Nephron (organoid): Measurements from ENCODE around the gene LTBR.

ENCODE experiments used
- H3K27ac Mint-ChIP-seq, 3 experiments: 2 replicates each; pipeline ENCODE4 v1.8.0; 2020; ENCODE audit warnings: mixed read lengths in 3 of 3, mild to moderate bottlenecking in 2 of 3, moderate library complexity in 1 of 3
- H3K27me3 Mint-ChIP-seq: 2 replicates; pipeline ENCODE4 v1.8.0; 2021; ENCODE audit warnings: low read depth, mild to moderate bottlenecking, moderate library complexity, mixed read lengths
- H3K36me3 Mint-ChIP-seq: 2 replicates; pipeline ENCODE4 v1.8.0; 2020; ENCODE audit warnings: low read depth, mixed read lengths
- H3K4me1 Mint-ChIP-seq: 2 replicates; pipeline ENCODE4 v1.8.0; 2020; ENCODE audit warnings: mixed read lengths
- H3K4me3 Mint-ChIP-seq, 3 experiments: 2 replicates each; pipeline ENCODE4 v1.8.0; 2020; ENCODE audit warnings: mild to moderate bottlenecking in 3 of 3, mixed read lengths in 3 of 3, moderate library complexity in 2 of 3
- H3K9me3 Mint-ChIP-seq: 2 replicates; pipeline ENCODE4 v1.8.0; 2020; ENCODE audit warnings: mixed read lengths
- TF ChIP-seq, protein P1 (sequence below), 3 experiments: fragments of 200-600 bp; sonication (generic); IDR thresholded peaks; one replicate each; pipeline ENCODE4 v1.5.0; 2021; ENCODE audit warnings: antibody characterized with exemption in 3 of 3; ENCODE audit not compliant: unreplicated experiment in 3 of 3

Gene LTBR

DNA sequence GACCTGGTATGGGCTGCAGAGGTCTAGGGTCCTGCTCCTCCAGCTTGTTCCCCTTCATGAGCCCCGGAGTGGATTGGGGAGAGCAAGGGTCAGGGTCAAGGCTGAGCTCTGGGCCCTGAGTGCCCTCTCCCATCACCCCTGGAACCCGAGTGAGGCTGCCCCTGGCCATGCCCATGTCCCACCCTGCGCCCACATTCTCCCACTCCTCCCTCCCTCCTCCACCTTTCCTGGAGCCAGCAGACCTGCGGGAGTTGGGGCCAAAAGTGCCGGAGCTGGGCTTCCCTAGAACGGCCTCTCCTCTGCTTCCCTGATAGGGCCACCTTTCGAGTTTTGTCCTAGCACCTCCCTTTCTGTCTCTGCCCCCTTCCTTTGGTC is 9.2 kb upstream of the LTBR start:
- Mint-ChIP-seq H3K27ac (peak overlapping the region; percentile 77 to 97 (median 90)), H3K36me3 (no peaks in the 10 kb centered on the region), H3K4me3 (peak overlapping the region; percentile 5 to 80 (median 27)), H3K4me1 (peaks cover 59% of the 10 kb centered on the region), H3K9me3 (no peaks in the 10 kb centered on the region), H3K27me3 (peaks cover 12% of the 10 kb centered on the region)
- TF ChIP-seq, protein P1, sequence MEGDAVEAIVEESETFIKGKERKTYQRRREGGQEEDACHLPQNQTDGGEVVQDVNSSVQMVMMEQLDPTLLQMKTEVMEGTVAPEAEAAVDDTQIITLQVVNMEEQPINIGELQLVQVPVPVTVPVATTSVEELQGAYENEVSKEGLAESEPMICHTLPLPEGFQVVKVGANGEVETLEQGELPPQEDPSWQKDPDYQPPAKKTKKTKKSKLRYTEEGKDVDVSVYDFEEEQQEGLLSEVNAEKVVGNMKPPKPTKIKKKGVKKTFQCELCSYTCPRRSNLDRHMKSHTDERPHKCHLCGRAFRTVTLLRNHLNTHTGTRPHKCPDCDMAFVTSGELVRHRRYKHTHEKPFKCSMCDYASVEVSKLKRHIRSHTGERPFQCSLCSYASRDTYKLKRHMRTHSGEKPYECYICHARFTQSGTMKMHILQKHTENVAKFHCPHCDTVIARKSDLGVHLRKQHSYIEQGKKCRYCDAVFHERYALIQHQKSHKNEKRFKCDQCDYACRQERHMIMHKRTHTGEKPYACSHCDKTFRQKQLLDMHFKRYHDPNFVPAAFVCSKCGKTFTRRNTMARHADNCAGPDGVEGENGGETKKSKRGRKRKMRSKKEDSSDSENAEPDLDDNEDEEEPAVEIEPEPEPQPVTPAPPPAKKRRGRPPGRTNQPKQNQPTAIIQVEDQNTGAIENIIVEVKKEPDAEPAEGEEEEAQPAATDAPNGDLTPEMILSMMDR (IDR thresholded peaks at IDR 0.05; ENCODE audit: unreplicated experiment in 3 of 3), result no peak

DNA sequence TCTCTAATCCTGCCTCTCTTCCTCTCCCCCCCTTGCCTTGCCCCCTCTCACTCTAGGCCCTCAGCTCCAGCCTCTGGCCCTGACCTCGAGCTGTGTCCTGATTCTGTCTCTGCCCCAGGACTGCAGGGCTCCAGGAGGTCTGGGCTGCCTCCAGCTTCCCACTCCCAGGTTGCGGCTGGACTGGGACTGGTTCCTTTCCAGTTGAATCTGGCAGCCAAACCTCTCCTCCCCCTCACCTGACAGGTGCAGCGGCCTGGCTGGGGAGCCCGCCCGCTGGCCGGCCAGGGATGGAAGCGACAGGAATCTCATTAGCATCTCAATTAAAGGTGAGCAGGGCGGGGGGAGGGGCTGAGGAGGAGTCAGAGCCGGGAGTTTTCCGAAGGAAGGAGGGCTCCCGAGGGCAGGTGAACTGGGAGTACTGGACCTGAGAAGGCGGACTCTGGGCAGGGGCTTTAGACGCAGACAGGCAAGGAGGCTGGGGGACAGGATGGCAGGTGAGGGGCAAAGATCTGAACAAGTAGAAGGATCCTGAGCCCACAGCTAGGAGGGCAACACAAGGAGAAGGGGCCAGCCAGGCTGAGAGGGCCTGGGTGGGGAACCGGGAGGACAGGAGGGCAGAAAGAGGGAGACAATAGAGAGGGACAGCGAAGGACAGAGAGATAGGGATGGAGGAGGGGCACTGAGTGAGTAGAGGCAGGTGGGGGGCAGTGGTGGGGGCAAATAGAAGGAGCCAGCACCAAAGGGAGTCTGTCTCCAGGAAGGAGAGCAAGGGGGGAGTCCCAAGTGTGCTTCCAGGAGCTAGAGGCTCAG is 8.5 kb upstream of the LTBR start, which contains the start of gene SCNN1A:
SCNN1A (minus strand) TSS at position 295 of the 810 bp plus-strand sequence. CDS start 780 bp downstream, outside the sequence.
- TF ChIP-seq, protein P1 (IDR thresholded peaks at IDR 0.05; ENCODE audit: unreplicated experiment in 3 of 3), result no peak
- no peaks in the 10 kb centered on the region for H3K9me3 Mint-ChIP-seq
- no peaks in the 10 kb centered on the region for H3K36me3 Mint-ChIP-seq
- peak within 1 kb of the TSS; percentile 86 to 97 (median 90) for H3K27ac Mint-ChIP-seq
- peaks cover 59% of the 10 kb centered on the region for H3K4me1 Mint-ChIP-seq
- H3K27me3 Mint-ChIP-seq, result peaks cover 12% of the 10 kb centered on the region
- H3K4me3 Mint-ChIP-seq, result peak within 1 kb of the TSS; percentile 5 to 80 (median 27)

GRCh38 chr12:6376079-6376869 is 7.7 kb upstream of the LTBR start:
- Mint-ChIP-seq H3K9me3 (no peaks in the 10 kb centered on the region), H3K4me1 (peaks cover 57% of the 10 kb centered on the region), H3K27ac (peak overlapping the region; percentile 86 to 97 (median 90)), H3K4me3 (peak overlapping the region; percentile 2 to 80 (median 27)), H3K36me3 (no peaks in the 10 kb centered on the region), H3K27me3 (peaks cover 9% of the 10 kb centered on the region)
- TF ChIP-seq, protein P1 (IDR thresholded peaks at IDR 0.05; ENCODE audit: unreplicated experiment in 3 of 3), result peak in 2 of 3 experiments; percentile 37 to 46

GRCh38 chr12:6376870-6377666 is 6.9 kb upstream of the LTBR start:
- no peaks in the 10 kb centered on the region for H3K36me3 Mint-ChIP-seq
- H3K4me1 Mint-ChIP-seq, result peaks cover 59% of the 10 kb centered on the region
- TF ChIP-seq, protein P1 (IDR thresholded peaks at IDR 0.05; ENCODE audit: unreplicated experiment in 3 of 3), result no peak
- H3K9me3 Mint-ChIP-seq, result no peaks in the 10 kb centered on the region
- H3K4me3 Mint-ChIP-seq, result peak overlapping the region in 1 of 3 experiments; percentile 2
- peak overlapping the region; percentile 86 to 97 (median 90) for H3K27ac Mint-ChIP-seq
- H3K27me3 Mint-ChIP-seq, result peaks cover 7% of the 10 kb centered on the region

DNA sequence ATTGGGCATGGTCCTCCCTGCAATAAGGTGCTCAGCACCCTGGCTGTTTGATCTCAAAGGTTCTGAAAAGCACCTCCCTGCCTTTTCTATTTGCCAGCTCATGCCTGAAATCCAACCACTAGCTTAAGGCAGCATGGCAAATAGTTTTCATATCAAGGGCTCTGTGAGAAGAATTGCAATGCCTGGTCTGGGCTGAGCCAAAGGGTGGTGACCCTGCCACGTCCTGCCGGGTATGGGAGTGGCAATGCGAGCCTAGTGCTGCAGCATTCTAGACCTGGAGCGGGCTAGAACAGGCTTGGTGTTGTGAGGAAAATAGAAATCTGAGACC is 6.3 kb upstream of the LTBR start:
- H3K9me3 Mint-ChIP-seq, result no peaks in the 10 kb centered on the region
- H3K4me1 Mint-ChIP-seq, result peaks cover 57% of the 10 kb centered on the region
- peaks cover 5% of the 10 kb centered on the region for H3K27me3 Mint-ChIP-seq
- no peaks in the 10 kb centered on the region for H3K36me3 Mint-ChIP-seq
- no peak overlapping the region for H3K4me3 Mint-ChIP-seq
- H3K27ac Mint-ChIP-seq, result peak overlapping the region; percentile 57 to 97 (median 90)
- TF ChIP-seq, protein P1 (IDR thresholded peaks at IDR 0.05; ENCODE audit: unreplicated experiment in 3 of 3), result no peak
